GM21576 (cell line): ENCODE results near the gene MAP4K1.

ENCODE experiments used
- ATAC-seq: cut with Tn5 transposase; IDR thresholded peaks from one replicate; pipeline ENCODE4 v1.9.1; 2021; ENCODE audit warnings: mild to moderate bottlenecking, moderate library complexity; ENCODE audit not compliant: unreplicated experiment

Gene MAP4K1

DNA sequence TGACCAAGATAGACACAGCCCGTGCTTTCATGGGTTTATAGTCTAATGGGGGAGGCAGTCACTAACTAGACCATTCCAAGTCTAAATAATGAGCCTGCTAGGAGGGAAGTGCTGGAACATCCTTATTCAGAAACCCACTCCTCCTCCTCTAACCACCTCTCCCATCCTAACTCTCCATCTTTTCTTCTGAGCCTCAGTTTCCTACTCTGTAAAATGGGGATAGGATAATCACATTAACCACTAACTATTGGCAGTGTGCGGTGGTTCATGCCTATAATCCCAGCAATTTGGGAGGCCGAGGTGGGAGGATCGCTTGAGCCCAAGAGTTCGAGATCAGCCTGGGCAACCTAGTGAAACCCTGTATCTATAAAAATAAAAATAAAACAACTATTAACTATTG, 68.7 kb downstream of the MAP4K1 start:
- ATAC-seq, result no peak

DNA sequence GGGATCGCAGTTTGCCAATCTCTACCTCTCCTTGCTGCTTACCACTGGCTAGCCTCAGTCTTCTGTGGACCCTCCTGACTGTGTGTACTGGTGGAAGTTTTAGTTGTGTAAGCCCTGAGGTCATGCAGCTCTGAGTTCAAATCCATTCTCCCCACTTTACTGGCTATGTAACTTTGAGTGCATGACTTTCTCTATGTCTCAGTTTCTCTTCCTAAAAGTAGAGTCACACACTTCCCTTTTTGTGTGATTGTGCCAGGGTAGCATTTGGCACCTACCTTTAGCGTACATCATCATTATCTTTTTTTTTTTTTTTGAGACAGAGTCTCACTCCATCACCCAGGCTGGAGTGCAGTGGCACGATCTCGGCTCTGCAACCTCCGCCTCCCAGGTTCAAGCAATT, 70.3 kb downstream of the MAP4K1 start:
- ATAC-seq, result no peak

DNA sequence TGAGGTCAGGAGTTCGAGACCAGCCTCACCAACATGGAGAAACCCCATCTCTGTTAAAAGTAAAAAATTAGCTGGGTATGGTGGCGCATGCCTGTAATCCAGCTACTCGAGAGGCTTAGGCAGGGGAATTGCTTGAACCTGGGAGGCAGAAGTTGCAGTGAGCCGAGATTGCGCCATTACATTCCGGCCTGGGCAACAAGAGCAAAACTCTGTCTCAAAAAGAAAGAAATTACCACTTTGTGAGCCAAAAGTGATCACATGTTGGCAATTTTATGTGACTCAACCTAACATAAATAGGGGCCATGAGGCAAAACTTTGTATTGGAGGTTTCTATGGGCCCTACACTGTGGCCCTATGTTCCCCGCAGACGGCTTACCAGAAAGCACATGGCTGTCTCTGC, 72.2 kb downstream of the MAP4K1 start:
- no peak for ATAC-seq

DNA sequence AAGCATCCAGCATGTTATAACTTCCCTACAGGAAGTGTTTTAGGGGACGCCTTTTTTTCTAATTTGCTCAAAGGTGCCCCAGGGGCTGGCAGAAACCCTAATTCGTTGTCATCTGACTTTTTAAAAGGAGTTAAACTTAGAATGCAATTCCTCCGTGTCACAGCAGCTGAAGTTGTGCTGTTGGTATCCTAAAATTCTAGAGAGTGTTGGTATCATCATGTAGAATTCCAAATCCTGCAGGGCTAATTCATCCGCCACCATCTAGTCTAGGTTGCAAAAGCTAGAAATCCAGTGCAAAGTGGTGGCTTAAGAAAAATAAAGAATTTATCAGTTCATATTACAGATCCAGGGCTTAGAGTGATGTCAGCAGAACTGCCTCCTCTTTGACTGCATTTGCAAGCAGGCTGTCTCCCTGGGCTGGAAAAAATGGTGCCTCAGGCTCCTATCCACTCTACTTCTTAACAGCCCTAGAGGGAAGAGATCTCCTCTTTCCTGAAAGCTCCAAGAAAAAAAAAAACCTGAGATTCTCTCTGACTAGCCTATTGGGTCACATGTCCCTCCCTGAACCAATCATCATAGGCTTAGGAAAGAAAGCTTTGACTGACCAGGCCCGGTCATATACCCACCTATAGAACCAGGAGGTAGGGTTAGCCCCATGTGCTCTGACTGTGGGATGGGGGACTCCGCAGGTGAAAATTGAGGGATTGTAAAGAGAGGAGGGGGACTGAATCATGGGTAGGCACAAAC, 73.0 kb downstream of the MAP4K1 start:
- no peak for ATAC-seq

DNA sequence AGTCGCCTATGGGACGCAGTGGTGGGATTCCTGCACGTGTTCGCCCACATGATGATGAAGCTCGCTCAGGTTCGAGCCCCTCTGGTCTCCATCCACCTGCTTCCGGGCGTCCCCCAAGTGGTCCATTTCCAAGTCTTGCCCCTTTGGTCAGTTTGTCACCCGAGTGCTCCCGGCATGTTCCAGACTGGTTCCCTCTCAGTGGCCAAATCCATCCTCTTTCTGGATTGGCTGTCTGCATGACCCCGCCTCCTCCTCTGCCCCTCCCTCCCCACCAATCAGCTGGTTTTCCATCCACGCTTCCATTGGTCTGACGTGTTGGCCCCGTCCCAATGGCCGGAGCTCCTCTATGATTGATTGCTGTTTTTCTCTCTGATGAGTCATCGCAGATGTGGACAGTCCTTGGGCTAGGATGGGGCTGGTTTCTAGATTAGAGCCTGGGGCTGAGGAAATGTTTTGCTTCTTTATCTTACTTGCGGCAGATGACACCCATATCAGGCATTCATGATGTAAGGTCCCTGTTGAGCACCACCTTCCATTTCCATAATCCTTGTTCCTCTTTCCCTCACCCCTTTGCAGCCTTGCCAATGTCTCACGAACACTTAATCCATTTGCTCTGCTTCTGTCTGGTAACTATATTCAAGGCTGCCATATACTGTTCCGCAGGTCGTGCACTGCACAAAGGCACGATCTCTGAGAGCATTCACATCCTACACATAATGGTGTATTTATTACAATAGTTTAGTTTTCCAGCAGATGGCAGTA, 73.8 kb downstream of the MAP4K1 start:
- ATAC-seq, result no peak

DNA sequence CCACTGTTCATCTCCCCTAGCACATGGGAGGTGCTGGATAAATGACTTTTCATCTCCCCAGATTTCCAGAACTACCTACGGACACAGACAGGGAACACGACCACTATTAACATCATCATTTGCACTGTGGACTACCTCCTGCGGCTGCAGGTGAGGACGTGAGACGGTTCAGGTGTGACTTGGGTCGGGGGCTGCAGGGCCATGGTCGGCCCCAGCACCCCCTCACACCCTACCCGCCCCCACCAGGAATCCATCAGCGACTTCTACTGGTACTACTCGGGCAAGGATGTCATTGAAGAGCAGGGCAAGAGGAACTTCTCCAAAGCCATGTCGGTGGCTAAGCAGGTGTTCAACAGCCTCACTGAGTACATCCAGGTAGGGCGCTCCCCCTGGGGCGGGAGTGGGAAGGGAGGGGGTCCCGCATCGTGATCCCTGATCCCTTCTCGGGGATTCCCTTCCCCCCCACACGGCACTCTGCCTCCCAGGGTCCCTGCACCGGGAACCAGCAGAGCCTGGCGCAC, 74.4 kb downstream of the MAP4K1 start:
- ATAC-seq, result no peak

DNA sequence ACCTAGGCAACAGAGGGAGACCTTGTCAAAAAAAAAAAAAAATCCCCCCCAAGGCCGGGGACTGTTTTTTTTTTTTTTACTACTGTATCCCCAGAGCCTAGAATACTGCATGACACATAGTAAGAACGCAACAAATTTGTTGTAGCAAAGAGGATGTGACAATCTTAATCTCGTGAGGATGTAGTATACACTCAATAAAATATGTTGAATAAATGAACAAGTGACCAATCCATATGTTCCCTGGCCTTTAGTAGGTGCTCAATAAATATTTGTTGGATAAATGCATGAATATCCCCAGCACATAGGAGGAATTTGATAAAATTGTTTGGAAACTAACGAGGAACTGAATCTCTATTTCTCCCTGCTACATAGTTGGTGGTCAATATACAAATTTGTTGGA, 75.7 kb downstream of the MAP4K1 start:
- no peak for ATAC-seq

DNA sequence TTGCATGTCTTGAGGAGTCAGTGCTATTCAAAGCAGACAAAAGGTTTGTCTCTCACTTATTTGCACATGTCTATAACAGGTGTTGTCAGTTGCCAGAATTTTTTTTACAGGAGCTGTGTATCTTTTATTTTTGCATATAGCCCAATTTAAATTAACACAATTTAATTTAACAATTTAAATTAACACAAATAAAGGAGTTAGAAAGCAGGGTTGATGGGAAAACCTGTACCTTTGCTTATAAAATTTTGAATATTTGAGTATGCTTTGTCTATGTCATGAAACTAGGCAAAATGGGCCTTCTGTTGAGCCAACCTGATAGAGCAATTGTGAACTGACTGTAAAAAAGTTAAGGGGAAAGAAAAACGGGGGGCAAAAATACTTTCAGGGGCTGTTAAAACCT, 78.0 kb downstream of the MAP4K1 start:
- ATAC-seq, result no peak

DNA sequence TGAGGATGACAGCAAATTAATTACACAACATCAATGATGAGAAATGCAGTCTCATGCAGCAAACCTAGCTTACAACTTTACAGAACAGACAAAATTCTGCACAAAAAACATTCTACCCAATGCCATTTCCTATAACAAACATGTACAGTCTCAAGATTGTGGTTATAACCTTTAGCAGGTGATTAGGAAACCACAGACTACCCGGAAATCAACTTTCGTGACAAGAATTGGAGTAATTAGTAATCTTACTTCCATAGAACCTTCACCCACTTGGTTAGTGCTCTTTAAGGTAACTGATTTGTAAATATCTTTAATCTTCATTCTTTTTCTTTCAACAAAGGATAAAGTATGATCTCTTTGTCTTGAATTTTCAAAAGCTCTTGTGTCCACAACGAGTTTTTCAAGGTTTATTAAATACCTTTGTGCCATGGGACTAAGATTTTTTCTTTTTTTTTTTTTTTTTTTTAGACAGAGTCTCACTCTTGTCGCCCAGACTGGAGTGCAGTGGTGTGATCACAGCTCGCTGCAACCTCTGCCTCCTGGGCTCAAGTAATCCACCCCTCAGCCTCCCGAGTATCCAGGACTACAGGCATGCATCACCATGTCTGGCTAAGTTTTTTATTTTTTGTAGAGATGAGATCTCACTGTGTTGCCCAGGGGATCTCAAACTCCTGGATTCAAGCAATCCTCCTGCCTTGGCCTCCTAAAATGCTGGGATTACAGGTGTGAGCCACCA, 78.8 kb downstream of the MAP4K1 start:
- ATAC-seq, result no peak

DNA sequence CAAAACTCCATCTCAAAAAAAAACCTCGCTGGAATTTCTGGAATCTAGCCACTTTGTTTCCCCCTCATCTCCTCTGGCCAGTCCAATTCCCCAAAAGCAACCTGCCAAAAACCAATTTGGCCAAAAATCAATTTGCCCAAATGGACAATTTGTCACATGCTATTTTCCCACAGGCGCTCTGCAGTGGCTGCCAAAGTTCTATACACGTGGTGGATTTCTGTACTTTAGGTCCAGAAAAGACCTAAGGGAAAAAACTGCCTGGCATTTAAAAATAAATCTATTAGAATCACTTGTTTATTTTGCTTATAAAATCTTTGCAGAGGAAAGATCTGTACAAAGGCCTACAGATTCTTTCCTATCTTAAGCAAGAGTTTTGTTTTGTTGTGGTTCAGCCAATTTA, 79.4 kb downstream of the MAP4K1 start:
- no peak for ATAC-seq
